HL-60 (cell line): ENCODE measurements around the gene LARP1B.

Source experiments
- DNase-seq, 2 experiments: peaks; one replicate each; pipeline ENCODE4 v3.0.0-alpha.2; 2010 to 2020; ENCODE audit warnings: low read depth in 1 of 2, low spot score in 1 of 2
- H3K27ac ChIP-seq: fragments of 250-450 bp; sonication (Bioruptor Pico); replicated peaks from 2 replicates; pipeline ENCODE4 v1.5.1; 2020; ENCODE audit warnings: mild to moderate bottlenecking, moderate library complexity
- H3K27me3 ChIP-seq: fragments of 250-450 bp; sonication (Bioruptor Pico); 2 replicates; pipeline ENCODE4 v1.5.1; 2021; ENCODE audit warnings: mild to moderate bottlenecking, moderate library complexity; ENCODE audit not compliant: insufficient read depth, poor library complexity, severe bottlenecking
- H3K4me3 ChIP-seq: replicated peaks from 2 replicates; pipeline ENCODE4 v1.5.1; 2011; ENCODE audit warnings: mild to moderate bottlenecking, control low read depth, low read length; ENCODE audit not compliant: insufficient read depth
- CTCF ChIP-seq: IDR thresholded peaks from one replicate; pipeline ENCODE4 v1.5.1; 2011; ENCODE audit warnings: low read length, control low read depth, inconsistent platforms; ENCODE audit not compliant: insufficient read depth
- GABPA ChIP-seq: IDR thresholded peaks from 2 replicates; pipeline ENCODE4 v1.6.1; 2012; ENCODE audit warnings: low read depth
- POLR2AphosphoS5 ChIP-seq: IDR thresholded peaks from 2 replicates; pipeline ENCODE4 v1.6.1; 2012; ENCODE audit warnings: low read depth
- SPI1 ChIP-seq: IDR thresholded peaks from 2 replicates; pipeline ENCODE4 v1.6.1; 2012; ENCODE audit warnings: low read depth, mild to moderate bottlenecking, borderline replicate concordance
- TF ChIP-seq, protein P1 (sequence below): IDR thresholded peaks from 2 replicates; pipeline ENCODE4 v1.6.1; 2012; ENCODE audit warnings: low read depth; ENCODE audit not compliant: insufficient replicate concordance

Gene LARP1B

GRCh38 chr4:128141866-128142265, 80.8 kb downstream of the LARP1B start:
- Histone ChIP-seq H3K27ac (no peak overlapping the region), H3K4me3 (no peak overlapping the region), H3K27me3 (no peaks in the 10 kb centered on the region)
- TF ChIP-seq CTCF (no peak), SPI1 (no peak), GABPA (no peak), POLR2AphosphoS5 (no peak)
- TF ChIP-seq, protein P1, sequence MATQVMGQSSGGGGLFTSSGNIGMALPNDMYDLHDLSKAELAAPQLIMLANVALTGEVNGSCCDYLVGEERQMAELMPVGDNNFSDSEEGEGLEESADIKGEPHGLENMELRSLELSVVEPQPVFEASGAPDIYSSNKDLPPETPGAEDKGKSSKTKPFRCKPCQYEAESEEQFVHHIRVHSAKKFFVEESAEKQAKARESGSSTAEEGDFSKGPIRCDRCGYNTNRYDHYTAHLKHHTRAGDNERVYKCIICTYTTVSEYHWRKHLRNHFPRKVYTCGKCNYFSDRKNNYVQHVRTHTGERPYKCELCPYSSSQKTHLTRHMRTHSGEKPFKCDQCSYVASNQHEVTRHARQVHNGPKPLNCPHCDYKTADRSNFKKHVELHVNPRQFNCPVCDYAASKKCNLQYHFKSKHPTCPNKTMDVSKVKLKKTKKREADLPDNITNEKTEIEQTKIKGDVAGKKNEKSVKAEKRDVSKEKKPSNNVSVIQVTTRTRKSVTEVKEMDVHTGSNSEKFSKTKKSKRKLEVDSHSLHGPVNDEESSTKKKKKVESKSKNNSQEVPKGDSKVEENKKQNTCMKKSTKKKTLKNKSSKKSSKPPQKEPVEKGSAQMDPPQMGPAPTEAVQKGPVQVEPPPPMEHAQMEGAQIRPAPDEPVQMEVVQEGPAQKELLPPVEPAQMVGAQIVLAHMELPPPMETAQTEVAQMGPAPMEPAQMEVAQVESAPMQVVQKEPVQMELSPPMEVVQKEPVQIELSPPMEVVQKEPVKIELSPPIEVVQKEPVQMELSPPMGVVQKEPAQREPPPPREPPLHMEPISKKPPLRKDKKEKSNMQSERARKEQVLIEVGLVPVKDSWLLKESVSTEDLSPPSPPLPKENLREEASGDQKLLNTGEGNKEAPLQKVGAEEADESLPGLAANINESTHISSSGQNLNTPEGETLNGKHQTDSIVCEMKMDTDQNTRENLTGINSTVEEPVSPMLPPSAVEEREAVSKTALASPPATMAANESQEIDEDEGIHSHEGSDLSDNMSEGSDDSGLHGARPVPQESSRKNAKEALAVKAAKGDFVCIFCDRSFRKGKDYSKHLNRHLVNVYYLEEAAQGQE = no peak
- no peak for DNase-seq

DNA sequence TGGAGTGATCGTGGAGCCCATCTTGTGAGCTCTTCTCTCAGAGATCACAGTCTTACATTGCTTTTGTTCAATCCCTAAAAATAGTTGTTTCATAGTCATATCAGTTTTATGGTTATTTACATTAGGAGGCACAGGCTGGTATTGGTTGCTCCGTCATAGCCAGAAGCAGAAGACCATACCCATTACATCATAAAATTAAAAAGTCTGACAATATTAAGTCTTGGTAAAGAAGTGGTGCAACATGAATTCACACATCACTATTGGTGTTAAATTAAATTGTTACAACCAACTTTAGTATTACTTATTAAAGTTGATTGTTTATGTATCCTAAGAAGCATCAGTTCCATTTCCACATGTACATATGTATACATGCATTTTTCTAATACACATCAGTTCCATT, 84.6 kb downstream of the LARP1B start:
- no peak for TF ChIP-seq POLR2AphosphoS5
- TF ChIP-seq, protein P1 = no peak
- TF ChIP-seq CTCF = no peak
- TF ChIP-seq SPI1 = no peak
- TF ChIP-seq GABPA = no peak
- no peak for DNase-seq
- no peak overlapping the region for H3K27ac ChIP-seq
- H3K4me3 ChIP-seq = no peak overlapping the region
- no peaks in the 10 kb centered on the region for H3K27me3 ChIP-seq

DNA sequence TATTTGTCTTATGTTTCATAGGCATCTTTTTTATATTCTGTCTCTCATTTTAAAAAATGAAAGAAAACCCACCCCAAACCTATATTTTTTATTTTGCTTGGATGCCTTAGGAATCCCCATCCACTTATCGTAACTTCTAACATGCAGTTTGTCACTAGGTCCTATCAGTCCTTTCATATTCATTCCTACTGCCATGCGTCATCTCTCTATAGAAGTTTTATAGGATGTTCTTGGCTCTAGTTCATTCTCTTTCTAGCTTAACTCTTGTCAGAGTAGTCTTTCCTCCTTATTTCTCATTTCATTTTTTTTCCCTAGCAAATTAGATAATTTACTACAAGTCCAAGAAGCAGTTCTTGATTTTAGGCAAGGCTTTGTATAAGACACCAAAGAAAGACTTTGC, 92.7 kb downstream of the LARP1B start:
- no peak for DNase-seq
- Histone ChIP-seq H3K4me3 (no peak overlapping the region), H3K27me3 (no peaks in the 10 kb centered on the region), H3K27ac (no peak overlapping the region)
- TF ChIP-seq SPI1 (no peak), GABPA (no peak), POLR2AphosphoS5 (no peak), CTCF (no peak)
- TF ChIP-seq, protein P1 = no peak
